NCI-H1048 (cell line): ENCODE data around the gene COMMD1.
"Not testable (repeated sequence)": the region's sequence is repeated elsewhere in the genome, so short reads cannot be mapped to it uniquely, and the experiment has no call there.

ENCODE experiments used
- DNase-seq: peaks from one replicate; lab custom pipeline; 2025; lab: John Stamatoyannopoulos, UW

COMMD1 gene

GRCh38 chr2:62074233-62074632 lies 168.8 kb downstream of the COMMD1 start:
- no peak for DNase-seq

- no peak for DNase-seq
Observed at GRCh38 chr2:62076980-62077638, 171.6 kb downstream of the COMMD1 start.

GRCh38 chr2:62084801-62085200 lies 179.3 kb downstream of the COMMD1 start:
- no peak for DNase-seq

- DNase-seq = no peak
Observed at GRCh38 chr2:62089658-62090057, 184.2 kb downstream of the COMMD1 start.

- DNase-seq = no peak
Observed at GRCh38 chr2:62091471-62091870, 186.0 kb downstream of the COMMD1 start.

GRCh38 chr2:62099050-62099449 lies 193.6 kb downstream of the COMMD1 start:
- no peak for DNase-seq

GRCh38 chr2:62099523-62100175 lies 194.2 kb downstream of the COMMD1 start:
- no peak for DNase-seq

- no peak for DNase-seq
Observed at GRCh38 chr2:62101886-62102285, 196.4 kb downstream of the COMMD1 start.

GRCh38 chr2:62102402-62102920 lies 197.0 kb downstream of the COMMD1 start:
- no peak for DNase-seq

- DNase-seq = no peak
Observed at GRCh38 chr2:62109554-62109953, 204.1 kb downstream of the COMMD1 start.

GRCh38 chr2:62110415-62111025 lies 205.0 kb downstream of the COMMD1 start:
- no peak for DNase-seq

- DNase-seq = no peak
Observed at GRCh38 chr2:62112179-62112578, 206.7 kb downstream of the COMMD1 start.

GRCh38 chr2:62114564-62114963 lies 209.1 kb downstream of the COMMD1 start:
- no peak for DNase-seq

- DNase-seq = no peak
Observed at GRCh38 chr2:62116983-62117382, 211.5 kb downstream of the COMMD1 start.

- DNase-seq = no peak
Observed at GRCh38 chr2:62118160-62118559, 212.7 kb downstream of the COMMD1 start.

- no peak for DNase-seq
Observed at GRCh38 chr2:62119311-62119974, 214.0 kb downstream of the COMMD1 start.

GRCh38 chr2:62126239-62126638 lies 220.8 kb downstream of the COMMD1 start:
- not testable (repeated sequence) for DNase-seq

GRCh38 chr2:62133320-62133823 lies 227.9 kb downstream of the COMMD1 start:
- DNase-seq = no peak

- DNase-seq = no peak
Observed at GRCh38 chr2:62136956-62137830, 231.7 kb downstream of the COMMD1 start.

GRCh38 chr2:62140426-62141141 lies 235.1 kb downstream of the COMMD1 start:
- no peak for DNase-seq
